H9 (cell line): ENCODE results near the gene AFDN. TPM values are rescaled to one million over a fixed set of nuclear protein-coding genes. Genes with fewer than 3 reads are reported as not detected.

Source experiments
- DNase-seq: peaks from one replicate; pipeline ENCODE4 v3.0.0-alpha.2; 2017
- H2AFZ ChIP-seq: one replicate; pipeline ENCODE4 v1.6.1; 2013; ENCODE audit warnings: mild to moderate bottlenecking, low read length, control low read depth, moderate library complexity
- H2AK5ac ChIP-seq: 2 replicates; pipeline ENCODE4 v1.6.1; 2013; ENCODE audit warnings: low read length, control low read depth, mixed read lengths; ENCODE audit not compliant: insufficient read length
- H2BK120ac ChIP-seq: one replicate; pipeline ENCODE4 v1.6.1; 2013; ENCODE audit warnings: low read depth, mild to moderate bottlenecking, low read length, control low read depth, inconsistent platforms; ENCODE audit not compliant: poor library complexity, severe bottlenecking
- H2BK12ac ChIP-seq: 2 replicates; pipeline ENCODE4 v1.6.1; 2013; ENCODE audit warnings: low read length, control low read depth, mixed read lengths, low read depth; ENCODE audit not compliant: insufficient read length
- H2BK15ac ChIP-seq: 2 replicates; pipeline ENCODE4 v1.6.1; 2013; ENCODE audit warnings: low read depth, low read length, control low read depth
- H2BK20ac ChIP-seq: one replicate; pipeline ENCODE4 v1.6.1; 2013; ENCODE audit warnings: low read depth, mild to moderate bottlenecking, low read length, control low read depth, inconsistent platforms; ENCODE audit not compliant: poor library complexity, severe bottlenecking
- H2BK5ac ChIP-seq: 2 replicates; pipeline ENCODE4 v1.6.1; 2013; ENCODE audit warnings: low read length, control low read depth, mixed read lengths; ENCODE audit not compliant: insufficient read length
- H3K14ac ChIP-seq: 2 replicates; pipeline ENCODE4 v1.6.1; 2013; ENCODE audit warnings: low read length, control low read depth; ENCODE audit not compliant: insufficient read depth
- H3K18ac ChIP-seq: 2 replicates; pipeline ENCODE4 v1.6.1; 2013; ENCODE audit warnings: low read depth, mild to moderate bottlenecking, mixed read lengths, low read length, control low read depth; ENCODE audit not compliant: insufficient read length
- H3K23ac ChIP-seq: 2 replicates; pipeline ENCODE4 v1.6.1; 2013; ENCODE audit warnings: low read length, control low read depth, mixed read lengths, low read depth; ENCODE audit not compliant: insufficient read length
- H3K23me2 ChIP-seq: 2 replicates; pipeline ENCODE4 v1.6.1; 2013; ENCODE audit warnings: low read depth, mild to moderate bottlenecking, mixed read lengths, low read length, control low read depth; ENCODE audit not compliant: insufficient read length, poor library complexity, severe bottlenecking
- H3K27ac ChIP-seq: 2 replicates; pipeline ENCODE4 v1.5.1; 2013; ENCODE audit warnings: low read length, control low read depth, mixed read lengths, low read depth; ENCODE audit not compliant: insufficient read length
- H3K27me3 ChIP-seq: 2 replicates; pipeline ENCODE4 v1.6.1; 2013; ENCODE audit warnings: low read length, control low read depth, inconsistent platforms; ENCODE audit not compliant: insufficient read depth
- H3K4ac ChIP-seq: 2 replicates; pipeline ENCODE4 v1.6.1; 2013; ENCODE audit warnings: low read depth, mild to moderate bottlenecking, control low read depth, inconsistent platforms, low read length, moderate library complexity
- H3K4me1 ChIP-seq: 2 replicates; pipeline ENCODE4 v1.6.1; 2013; ENCODE audit warnings: low read length, control low read depth, inconsistent platforms; ENCODE audit not compliant: insufficient read depth
- H3K4me2 ChIP-seq: 2 replicates; pipeline ENCODE4 v1.6.1; 2013; ENCODE audit warnings: low read length, control low read depth, mixed read lengths; ENCODE audit not compliant: insufficient read length, insufficient read depth
- H3K56ac ChIP-seq: 2 replicates; pipeline ENCODE4 v1.6.1; 2013; ENCODE audit warnings: low read depth, mild to moderate bottlenecking, mixed read lengths, low read length, control low read depth; ENCODE audit not compliant: insufficient read length
- H3K79me1 ChIP-seq: 2 replicates; pipeline ENCODE4 v1.6.1; 2013; ENCODE audit warnings: low read depth, mild to moderate bottlenecking, moderate library complexity, low read length, control low read depth, inconsistent platforms; ENCODE audit not compliant: insufficient read depth, poor library complexity, severe bottlenecking
- H3K79me2 ChIP-seq: 2 replicates; pipeline ENCODE4 v1.6.1; 2013; ENCODE audit warnings: low read length, control low read depth, inconsistent platforms; ENCODE audit not compliant: insufficient read depth
- H3K9ac ChIP-seq: 2 replicates; pipeline ENCODE4 v1.6.1; 2013; ENCODE audit warnings: low read length, control low read depth, mixed read lengths; ENCODE audit not compliant: insufficient read length; ENCODE audit errors: extremely low read depth
- H3K9me3 ChIP-seq: one replicate; pipeline ENCODE4 v1.6.1; 2013; ENCODE audit warnings: low read depth, low read length, inconsistent platforms; ENCODE audit not compliant: control insufficient read depth
- H3T11ph ChIP-seq: one replicate; pipeline ENCODE4 v1.6.1; 2013; ENCODE audit warnings: mild to moderate bottlenecking, low read length, control low read depth, inconsistent platforms
- H4K20me1 ChIP-seq: one replicate; pipeline ENCODE4 v1.6.1; 2013; ENCODE audit not compliant: control insufficient read depth, insufficient read length, insufficient read depth
- H4K5ac ChIP-seq: 2 replicates; pipeline ENCODE4 v1.6.1; 2013; ENCODE audit warnings: low read depth, mild to moderate bottlenecking, mixed read lengths, low read length, control low read depth; ENCODE audit not compliant: insufficient read length
- H4K8ac ChIP-seq: replicated peaks from 2 replicates; pipeline ENCODE4 v1.6.1; 2013; ENCODE audit warnings: low read length, control low read depth, mixed read lengths, low read depth; ENCODE audit not compliant: insufficient read length
- H4K91ac ChIP-seq: 2 replicates; pipeline ENCODE4 v1.6.1; 2013; ENCODE audit warnings: low read depth, mild to moderate bottlenecking, moderate library complexity, mixed read lengths, low read length, control low read depth; ENCODE audit not compliant: insufficient read length
- H3K27ac Mint-ChIP-seq, 3 experiments: 2 replicates in 2 of 3; 3 replicates in 1 of 3; pipeline ENCODE4 v1.8.0; 2020 to 2021; ENCODE audit warnings: mixed read lengths in 3 of 3, mild to moderate bottlenecking in 1 of 3, moderate library complexity in 1 of 3
- H3K27me3 Mint-ChIP-seq: 2 replicates; pipeline ENCODE4 v1.8.0; 2021; ENCODE audit warnings: low read depth, mild to moderate bottlenecking, moderate library complexity, mixed read lengths
- H3K36me3 Mint-ChIP-seq, 3 experiments: 2 replicates in 2 of 3; 3 replicates in 1 of 3; pipeline ENCODE4 v1.8.0; 2020 to 2021; ENCODE audit warnings: low read depth in 3 of 3, mixed read lengths in 3 of 3; ENCODE audit not compliant: insufficient read depth in 1 of 3
- H3K4me1 Mint-ChIP-seq, 2 experiments: 2 replicates each; pipeline ENCODE4 v1.8.0; 2020; ENCODE audit warnings: mixed read lengths in 2 of 2
- H3K4me3 Mint-ChIP-seq, 2 experiments: 2 replicates in 1 of 2; 3 replicates in 1 of 2; pipeline ENCODE4 v1.8.0; 2020 to 2021; ENCODE audit warnings: mild to moderate bottlenecking in 2 of 2, mixed read lengths in 2 of 2, moderate library complexity in 1 of 2
- H3K9me3 Mint-ChIP-seq, 2 experiments: 2 replicates in 1 of 2; 3 replicates in 1 of 2; pipeline ENCODE4 v1.8.0; 2020; ENCODE audit warnings: mild to moderate bottlenecking in 2 of 2, mixed read lengths in 2 of 2, moderate library complexity in 1 of 2
- WGBS: extraction: QIAGEN DNeasy Blood & Tissue Kit; methylation state at CpG from one replicate; pipeline ENCODE4 v1.1.7; 2013; ENCODE audit warnings: missing lambda C conversion rate, low lambda C conversion rate, mixed read lengths; ENCODE audit not compliant: insufficient read length; ENCODE audit errors: extremely low coverage; 5-methylcytosine and 5-hydroxymethylcytosine counted together
- total RNA-seq: library from RNA; stranded (reverse); gene quantifications from 2 replicates; pipeline ENCODE4 v1.2.1, GENCODE V29; 2021
- TF ChIP-seq, protein P1 (sequence below): fragments of 200-600 bp; sonication (generic); conservative IDR thresholded peaks from 3 replicates; pipeline ENCODE4 v1.8.0; 2021; ENCODE audit warnings: antibody characterized with exemption, mild to moderate bottlenecking

The AFDN gene
- total RNA-seq, 1 experiment from 2014 or later: 157 TPM

DNA sequence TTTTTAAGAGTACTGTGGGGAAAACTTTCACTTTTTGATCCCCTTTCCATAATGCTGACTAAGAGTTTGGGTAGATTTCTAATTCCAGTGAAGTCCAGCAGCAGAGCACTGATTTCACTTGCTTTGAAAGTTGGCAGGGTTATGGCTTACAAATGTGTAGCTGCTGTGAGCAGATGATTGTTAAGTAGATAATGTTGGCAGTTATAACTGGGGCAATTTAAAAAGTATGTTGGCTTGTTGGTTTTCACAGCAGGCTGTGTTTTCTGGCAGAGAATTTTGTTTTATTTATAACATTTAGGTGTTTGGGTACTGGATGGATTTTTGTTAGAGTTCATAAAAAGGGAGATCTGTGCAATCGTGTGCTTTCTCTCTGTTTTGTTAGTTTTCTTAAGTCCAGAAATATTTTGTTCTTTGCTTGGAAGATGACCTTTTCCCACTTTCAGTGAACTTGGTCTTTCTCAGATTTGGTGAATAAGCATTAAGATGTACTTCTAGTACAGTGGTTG is 31.4 kb downstream of the AFDN start:
- no peaks in the 10 kb centered on the region for H3K9me3 Mint-ChIP-seq
- Histone ChIP-seq H2BK120ac (no peak overlapping the region), H2BK5ac (no peak overlapping the region), H3K4ac (no peak overlapping the region), H3K9me3 (no peaks in the 10 kb centered on the region), H3K14ac (no peak overlapping the region), H3K79me1 (peaks cover 4% of the 10 kb centered on the region), H3K4me1 (peaks cover 7% of the 10 kb centered on the region; the same call in 1 of the 2 replicates), H4K20me1 (no peaks in the 10 kb centered on the region), H3K4me2 (no peak overlapping the region), H4K8ac (no peak overlapping the region), H3K9ac (no peak overlapping the region), H4K91ac (no peak overlapping the region), H4K5ac (no peak overlapping the region), H2BK15ac (no peak overlapping the region), H3K23me2 (no peaks in the 10 kb centered on the region), H3K56ac (no peak overlapping the region), H3T11ph (no peak overlapping the region), H3K18ac (no peak overlapping the region), H2BK20ac (no peak overlapping the region), H3K27me3 (no peaks in the 10 kb centered on the region), H2AK5ac (no peak overlapping the region), H2AFZ (no peak overlapping the region), H2BK12ac (no peak overlapping the region), H3K27ac (no peak overlapping the region), H3K79me2 (peaks cover 44% of the 10 kb centered on the region), H3K23ac (no peak overlapping the region)
- no peak overlapping the region; a peak in 1 of 5 replicates for H3K4me3 Mint-ChIP-seq
- TF ChIP-seq, protein P1, sequence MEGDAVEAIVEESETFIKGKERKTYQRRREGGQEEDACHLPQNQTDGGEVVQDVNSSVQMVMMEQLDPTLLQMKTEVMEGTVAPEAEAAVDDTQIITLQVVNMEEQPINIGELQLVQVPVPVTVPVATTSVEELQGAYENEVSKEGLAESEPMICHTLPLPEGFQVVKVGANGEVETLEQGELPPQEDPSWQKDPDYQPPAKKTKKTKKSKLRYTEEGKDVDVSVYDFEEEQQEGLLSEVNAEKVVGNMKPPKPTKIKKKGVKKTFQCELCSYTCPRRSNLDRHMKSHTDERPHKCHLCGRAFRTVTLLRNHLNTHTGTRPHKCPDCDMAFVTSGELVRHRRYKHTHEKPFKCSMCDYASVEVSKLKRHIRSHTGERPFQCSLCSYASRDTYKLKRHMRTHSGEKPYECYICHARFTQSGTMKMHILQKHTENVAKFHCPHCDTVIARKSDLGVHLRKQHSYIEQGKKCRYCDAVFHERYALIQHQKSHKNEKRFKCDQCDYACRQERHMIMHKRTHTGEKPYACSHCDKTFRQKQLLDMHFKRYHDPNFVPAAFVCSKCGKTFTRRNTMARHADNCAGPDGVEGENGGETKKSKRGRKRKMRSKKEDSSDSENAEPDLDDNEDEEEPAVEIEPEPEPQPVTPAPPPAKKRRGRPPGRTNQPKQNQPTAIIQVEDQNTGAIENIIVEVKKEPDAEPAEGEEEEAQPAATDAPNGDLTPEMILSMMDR: no peak
- DNase-seq: no peak
- no peaks in the 10 kb centered on the region for H3K27me3 Mint-ChIP-seq
- H3K36me3 Mint-ChIP-seq: no peaks in the 10 kb centered on the region; a peak in 2 of 7 replicates
- H3K4me1 Mint-ChIP-seq: peaks cover 68 to 77% of the 10 kb centered on the region in 2 experiments
- H3K27ac Mint-ChIP-seq: peak overlapping the region; percentile 3 to 85 (median 85); a peak in 5 of 7 replicates
- WGBS: no CpG with 5 or more reads among the region's 1 CpG
